ENCODE measurements around the gene ATE1. TPM values are rescaled to one million over a fixed set of nuclear protein-coding genes. Genes with fewer than 3 reads are reported as not detected.

The ATE1 gene
- total RNA-seq, 1 experiment from 2014 or later: 40.4 TPM

DNA sequence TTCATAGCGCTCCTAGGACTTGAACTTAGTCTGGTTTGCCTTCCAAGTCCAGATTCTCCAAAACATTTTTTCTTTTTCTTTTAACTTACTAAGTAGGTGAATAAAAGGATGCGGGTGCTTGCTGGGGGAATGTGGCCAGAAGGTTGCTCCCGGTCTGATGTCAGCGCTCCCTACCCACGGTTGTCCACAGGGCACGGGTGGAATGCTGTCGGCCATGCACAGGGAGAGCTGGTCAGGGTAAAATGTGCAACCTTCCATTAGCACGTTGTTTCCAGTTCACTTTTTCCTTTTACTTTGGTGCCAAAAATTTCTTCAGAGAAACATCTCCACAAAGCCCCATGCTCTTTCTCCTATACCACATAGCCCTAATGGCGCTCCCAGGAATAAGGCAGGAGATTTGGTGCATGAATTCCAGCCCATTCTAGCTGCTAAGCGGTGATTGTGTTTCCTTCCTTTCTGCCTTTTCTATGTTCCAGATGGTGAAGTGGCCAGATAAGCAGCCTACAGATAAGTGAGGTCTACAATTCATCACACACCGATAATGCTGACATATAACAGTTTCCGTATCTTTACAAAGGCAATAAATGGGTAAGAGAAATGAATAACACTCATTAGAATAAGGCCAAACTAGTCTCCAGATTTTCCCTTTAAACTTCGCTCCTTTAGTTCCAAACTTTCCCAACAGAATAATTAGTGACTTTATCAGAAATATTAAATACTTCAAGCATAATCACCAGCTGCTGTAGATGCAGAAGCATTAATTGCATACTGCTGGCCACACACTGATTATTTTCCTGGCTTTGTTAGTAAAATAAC, 191.3 kb downstream of the ATE1 start:
- no peaks in the 10 kb centered on the region for H3K27me3 Mint-ChIP-seq (ENCODE audit: insufficient read depth, unreplicated experiment)
- POLR2A ChIA-PET: interaction anchor here (0.6 kb wide), 1 partner anchor 768 kb away, joined by 4 read pairs; no protein-coding TSS in a partner anchor
- DNase-seq (ENCODE audit: unreplicated experiment): no peak
- CTCF ChIA-PET: interaction anchor here (0.5 to 2.4 kb wide), 10 partner anchors 8 to 798 kb away, joined by 3 to 13 read pairs (median 4); no protein-coding TSS in a partner anchor
- H3K4me1 Mint-ChIP-seq (ENCODE audit: insufficient read depth, unreplicated experiment): no peaks in the 10 kb centered on the region
- BruUV-seq (replicated peaks): no TSS peak
- peaks cover 6% of the 10 kb centered on the region for H3K36me3 Mint-ChIP-seq (ENCODE audit: insufficient read depth, unreplicated experiment)
- no peak overlapping the region for H3K4me3 Mint-ChIP-seq (ENCODE audit: unreplicated experiment)
- H3K9me3 Mint-ChIP-seq (ENCODE audit: unreplicated experiment): no peaks in the 10 kb centered on the region
- intact Hi-C loops (cut with micrococcal nuclease): loop anchor here (5.0 to 10.0 kb wide), 3 partner anchors 132 to 552 kb away; no protein-coding TSS in a partner anchor
- H3K27ac Mint-ChIP-seq (ENCODE audit: low read depth, unreplicated experiment): no peak overlapping the region
- TF ChIP-seq, protein P1, sequence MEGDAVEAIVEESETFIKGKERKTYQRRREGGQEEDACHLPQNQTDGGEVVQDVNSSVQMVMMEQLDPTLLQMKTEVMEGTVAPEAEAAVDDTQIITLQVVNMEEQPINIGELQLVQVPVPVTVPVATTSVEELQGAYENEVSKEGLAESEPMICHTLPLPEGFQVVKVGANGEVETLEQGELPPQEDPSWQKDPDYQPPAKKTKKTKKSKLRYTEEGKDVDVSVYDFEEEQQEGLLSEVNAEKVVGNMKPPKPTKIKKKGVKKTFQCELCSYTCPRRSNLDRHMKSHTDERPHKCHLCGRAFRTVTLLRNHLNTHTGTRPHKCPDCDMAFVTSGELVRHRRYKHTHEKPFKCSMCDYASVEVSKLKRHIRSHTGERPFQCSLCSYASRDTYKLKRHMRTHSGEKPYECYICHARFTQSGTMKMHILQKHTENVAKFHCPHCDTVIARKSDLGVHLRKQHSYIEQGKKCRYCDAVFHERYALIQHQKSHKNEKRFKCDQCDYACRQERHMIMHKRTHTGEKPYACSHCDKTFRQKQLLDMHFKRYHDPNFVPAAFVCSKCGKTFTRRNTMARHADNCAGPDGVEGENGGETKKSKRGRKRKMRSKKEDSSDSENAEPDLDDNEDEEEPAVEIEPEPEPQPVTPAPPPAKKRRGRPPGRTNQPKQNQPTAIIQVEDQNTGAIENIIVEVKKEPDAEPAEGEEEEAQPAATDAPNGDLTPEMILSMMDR (IDR thresholded peaks at IDR 0.05; ENCODE audit: unreplicated experiment): no peak

DNA sequence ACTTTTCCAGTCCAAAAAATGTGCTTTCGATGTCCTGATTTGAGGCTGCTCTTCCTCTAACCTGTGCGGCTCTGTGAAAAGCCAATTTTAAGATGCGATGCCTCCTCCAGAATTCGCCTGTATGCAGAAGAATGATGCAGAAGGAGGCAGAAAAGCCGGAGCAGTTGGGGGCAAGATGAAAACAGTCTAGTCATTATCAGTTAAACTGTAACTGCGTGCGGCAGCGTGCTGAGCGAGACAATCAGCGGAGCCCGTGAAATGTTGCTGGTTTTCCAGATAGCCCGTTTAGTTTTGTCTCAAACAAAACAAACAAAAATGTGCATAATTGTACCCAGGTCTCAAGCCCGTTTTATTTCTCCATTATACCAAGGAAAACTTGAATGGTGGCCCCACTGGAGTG, 192.6 kb downstream of the ATE1 start:
- Mint-ChIP-seq H3K9me3 (ENCODE audit: unreplicated experiment) (no peaks in the 10 kb centered on the region), H3K27me3 (ENCODE audit: insufficient read depth, unreplicated experiment) (no peaks in the 10 kb centered on the region), H3K4me3 (ENCODE audit: unreplicated experiment) (no peak overlapping the region), H3K36me3 (ENCODE audit: insufficient read depth, unreplicated experiment) (peaks cover 6% of the 10 kb centered on the region), H3K27ac (ENCODE audit: low read depth, unreplicated experiment) (no peak overlapping the region), H3K4me1 (ENCODE audit: insufficient read depth, unreplicated experiment) (no peaks in the 10 kb centered on the region)
- CTCF ChIA-PET: interaction anchor here (0.8 to 3.5 kb wide), 7 partner anchors 9 to 786 kb away, joined by 3 to 27 read pairs (median 4); no protein-coding TSS in a partner anchor
- BruUV-seq (replicated peaks): no TSS peak
- DNase-seq (ENCODE audit: unreplicated experiment): no peak
- TF ChIP-seq, protein P1 (IDR thresholded peaks at IDR 0.05; ENCODE audit: unreplicated experiment): no peak
- intact Hi-C loops (cut with micrococcal nuclease): loop anchor here (5.0 to 10.0 kb wide), 3 partner anchors 130 to 550 kb away; no protein-coding TSS in a partner anchor
- POLR2A ChIA-PET: no interaction called here

- Mint-ChIP-seq H3K27me3 (ENCODE audit: insufficient read depth, unreplicated experiment) (no peaks in the 10 kb centered on the region), H3K4me3 (ENCODE audit: unreplicated experiment) (no peak overlapping the region), H3K36me3 (ENCODE audit: insufficient read depth, unreplicated experiment) (peaks cover 6% of the 10 kb centered on the region), H3K9me3 (ENCODE audit: unreplicated experiment) (no peaks in the 10 kb centered on the region), H3K27ac (ENCODE audit: low read depth, unreplicated experiment) (no peak overlapping the region), H3K4me1 (ENCODE audit: insufficient read depth, unreplicated experiment) (no peaks in the 10 kb centered on the region)
- ChIA-PET CTCF (interaction anchor here (0.6 to 3.5 kb wide), 21 partner anchors 10 to 1217 kb away, joined by 3 to 27 read pairs (median 3); no protein-coding TSS in a partner anchor), POLR2A (no interaction called here)
- TF ChIP-seq, protein P1 (IDR thresholded peaks at IDR 0.05; ENCODE audit: unreplicated experiment): peak; percentile 57
- peak; percentile 57 for DNase-seq (ENCODE audit: unreplicated experiment)
- BruUV-seq (replicated peaks): no TSS peak
- intact Hi-C loops (cut with micrococcal nuclease): loop anchor here (1.0 to 10.0 kb wide), 5 partner anchors 130 to 792 kb away; no protein-coding TSS in a partner anchor
Observed at GRCh38 chr10:121734589-121735045, 193.2 kb downstream of the ATE1 start.
